HG03095 (cell line): ENCODE data around the gene GAS6.
"Not testable (repeated sequence)": the region's sequence is repeated elsewhere in the genome, so short reads cannot be mapped to it uniquely, and the experiment has no call there.

Experiments
- ATAC-seq: cut with Tn5 transposase; IDR thresholded peaks from one replicate; pipeline ENCODE4 v1.9.1; 2021; ENCODE audit warnings: moderate library complexity; ENCODE audit not compliant: unreplicated experiment

GAS6 gene

DNA sequence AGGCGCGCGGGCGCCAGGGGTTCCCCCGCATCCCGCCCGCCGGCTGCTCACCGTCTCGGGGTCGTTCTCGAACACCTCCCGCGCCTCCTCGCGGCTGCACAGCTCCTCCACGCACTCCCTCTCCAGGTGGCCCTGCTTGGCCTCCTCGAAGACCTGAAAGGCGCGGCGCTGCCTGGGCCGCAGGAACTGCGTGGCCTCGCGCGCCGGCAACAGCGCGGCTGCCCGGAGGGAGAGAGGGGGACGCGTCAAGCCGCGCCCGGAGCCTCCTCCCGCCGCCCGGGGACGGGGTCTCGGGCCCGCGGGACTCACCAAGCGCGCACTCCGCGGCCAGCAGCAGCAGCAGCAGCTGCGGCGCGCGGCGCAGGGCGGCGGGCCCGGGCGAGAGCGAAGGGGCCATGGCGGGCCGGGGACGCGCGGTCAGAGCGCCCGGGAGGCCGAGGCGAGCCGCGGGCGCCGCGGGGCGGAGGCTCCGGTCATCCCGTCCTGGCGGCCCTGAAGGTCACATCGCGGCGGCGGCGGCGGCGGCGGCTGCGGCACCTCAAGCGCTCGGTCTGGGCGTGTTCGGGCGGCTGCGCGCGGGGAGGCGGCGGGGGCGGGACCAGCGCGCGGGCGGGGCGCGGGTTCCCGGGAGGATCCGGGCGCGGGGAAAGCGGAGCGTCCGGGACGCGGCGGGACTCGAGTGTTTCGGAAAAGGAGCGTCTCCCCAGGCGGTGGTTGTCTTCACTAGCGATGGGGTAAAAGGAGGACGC lies at the start of gene GAS6:
TSS of gene GAS6 (minus strand) at position 553 of the 749 bp plus-strand sequence. CDS start at position 397, 156 bp downstream.
- ATAC-seq: peak; percentile 27

DNA sequence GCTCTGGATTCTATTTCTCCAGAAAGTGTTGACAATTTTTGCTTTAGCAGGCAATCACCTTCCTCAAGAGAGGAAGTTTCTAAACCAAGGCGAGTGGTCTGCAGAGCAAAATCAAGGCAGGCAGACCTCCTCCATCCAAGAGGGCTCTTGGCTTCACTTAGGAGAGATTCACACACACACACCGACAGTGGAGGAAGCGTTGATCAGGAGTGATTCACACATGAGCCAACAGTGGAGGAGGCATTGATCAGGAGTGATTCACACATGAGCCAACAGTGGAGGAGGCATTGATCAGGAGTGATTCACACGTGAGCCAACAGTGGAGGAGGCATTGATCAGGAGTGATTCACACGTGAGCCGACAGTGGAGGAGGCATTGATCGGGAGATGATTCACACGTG lies 49.5 kb upstream of the GAS6 start:
- not testable (repeated sequence) for ATAC-seq

DNA sequence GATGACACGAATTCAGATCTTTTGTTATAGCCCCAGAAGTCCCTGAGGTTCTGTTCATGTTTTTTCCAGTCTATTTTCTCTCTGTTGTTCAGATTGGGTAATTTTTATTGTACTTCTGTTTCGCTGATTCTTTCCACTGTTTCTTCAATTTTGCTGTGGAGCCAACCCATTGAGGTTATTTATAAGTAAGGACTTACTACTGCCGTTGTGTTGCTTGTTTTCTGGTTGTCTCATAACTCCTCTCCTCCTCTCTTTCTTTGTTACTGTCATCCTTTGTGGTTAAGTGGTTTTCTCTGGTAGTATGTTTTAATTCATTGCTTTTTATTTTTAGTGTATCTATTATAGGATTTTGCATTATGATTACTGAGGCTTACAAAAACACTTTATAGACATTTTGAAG lies 48.7 kb upstream of the GAS6 start:
- no peak for ATAC-seq

DNA sequence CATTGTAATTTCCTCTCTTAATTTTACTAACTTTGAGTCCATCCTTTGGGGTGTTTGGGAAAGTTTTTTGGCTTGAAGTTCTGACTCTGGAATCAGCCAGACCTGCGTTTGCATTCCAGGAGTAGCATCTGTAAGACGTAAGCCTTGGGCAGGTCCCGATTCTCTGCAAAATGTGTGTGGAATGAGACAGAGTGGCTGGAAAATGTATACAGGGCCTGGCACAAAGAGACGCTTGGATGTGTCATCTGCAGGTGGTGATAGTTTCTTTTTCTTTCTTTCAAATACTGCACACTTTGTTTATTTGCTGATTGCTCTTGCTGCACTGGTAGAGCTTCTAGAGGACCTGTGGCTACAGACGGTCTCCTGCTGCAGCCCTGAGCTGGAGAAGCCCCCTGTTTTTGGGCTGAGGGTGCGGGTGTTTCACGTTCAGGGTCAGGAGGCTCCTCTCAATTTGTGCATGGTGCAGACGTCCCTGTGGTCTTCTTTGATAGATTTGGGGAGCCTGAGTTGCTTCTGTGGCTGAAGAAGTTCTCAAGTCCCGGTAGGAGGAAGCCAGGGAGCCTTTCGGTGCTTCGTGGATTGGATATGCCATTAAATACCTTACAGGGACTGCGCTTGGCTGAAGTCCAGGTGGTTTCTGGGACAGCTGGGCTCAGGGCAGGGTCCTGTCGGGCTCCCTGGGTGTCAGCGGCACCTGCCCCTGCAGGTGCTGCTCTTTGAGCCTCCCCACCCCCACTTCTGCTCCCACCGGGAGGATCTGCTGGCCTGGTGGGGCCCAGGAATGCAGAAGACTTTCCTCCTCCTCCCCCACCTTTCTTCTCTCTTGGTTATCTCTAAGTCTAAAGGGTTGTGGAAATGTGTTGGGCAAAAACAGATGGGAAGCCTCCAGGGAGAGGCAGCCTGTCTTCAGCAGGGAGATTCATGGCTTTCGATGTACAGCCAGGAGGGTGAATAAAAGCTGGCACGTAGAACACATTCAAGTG lies 44.0 kb upstream of the GAS6 start:
- ATAC-seq: no peak

DNA sequence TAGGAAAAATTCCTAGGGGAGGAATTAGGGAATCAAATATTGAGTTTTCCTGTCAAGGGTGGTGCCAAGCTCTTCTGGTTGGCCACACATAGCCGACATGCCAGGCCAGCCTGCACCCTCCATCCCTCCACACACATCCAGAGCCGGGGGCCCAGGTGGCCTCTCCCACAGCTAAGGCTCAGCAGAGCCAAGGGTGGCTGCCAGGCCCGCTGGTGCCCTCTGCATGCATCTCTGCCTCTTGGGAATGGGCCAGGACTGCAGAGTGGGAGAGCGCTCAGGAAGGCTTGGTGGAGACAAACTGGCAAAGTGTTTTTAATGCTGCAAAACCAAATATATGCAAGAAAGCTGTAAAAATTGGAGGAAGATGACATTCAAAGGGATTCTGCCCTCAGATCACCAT lies 42.7 kb upstream of the GAS6 start:
- no peak for ATAC-seq

DNA sequence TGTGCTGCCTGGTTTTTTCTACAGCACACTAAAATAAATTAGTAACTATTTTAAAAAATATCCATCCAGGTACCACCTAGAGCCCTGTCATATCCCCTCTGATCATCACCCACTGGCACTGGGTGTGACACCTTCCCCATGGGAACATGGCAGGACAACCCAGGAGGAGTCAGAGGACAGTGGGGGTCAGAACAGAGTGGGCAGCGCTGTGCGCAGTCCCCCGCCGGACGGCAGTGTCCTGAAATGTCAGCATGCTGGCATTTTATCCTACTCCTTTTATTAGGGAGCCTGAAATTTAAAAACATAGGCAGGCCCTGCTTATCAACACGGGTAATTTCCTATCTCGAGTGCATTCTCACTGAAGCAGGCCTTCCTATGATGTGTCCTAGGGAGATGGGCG lies 42.1 kb upstream of the GAS6 start:
- ATAC-seq: no peak

DNA sequence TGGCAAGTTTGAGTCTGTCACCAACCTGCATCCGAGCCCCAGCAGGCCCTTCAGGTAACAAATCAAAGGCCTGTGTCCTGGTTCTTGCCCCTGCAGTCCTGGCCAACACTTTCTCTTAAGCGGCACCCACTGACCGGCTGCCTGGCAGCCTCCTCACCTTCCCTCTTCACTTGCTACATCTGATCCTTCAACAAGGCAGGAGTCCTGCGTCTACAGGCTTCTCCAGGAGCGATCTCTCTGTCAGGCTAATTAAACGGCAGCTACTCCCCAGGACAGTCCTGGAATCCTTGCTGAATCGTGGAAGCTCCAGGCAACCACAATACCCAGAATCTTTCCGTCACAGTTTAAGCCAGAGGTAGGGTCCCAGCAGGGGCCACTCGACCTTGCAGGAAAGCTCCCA lies 41.1 kb upstream of the GAS6 start:
- no peak for ATAC-seq

DNA sequence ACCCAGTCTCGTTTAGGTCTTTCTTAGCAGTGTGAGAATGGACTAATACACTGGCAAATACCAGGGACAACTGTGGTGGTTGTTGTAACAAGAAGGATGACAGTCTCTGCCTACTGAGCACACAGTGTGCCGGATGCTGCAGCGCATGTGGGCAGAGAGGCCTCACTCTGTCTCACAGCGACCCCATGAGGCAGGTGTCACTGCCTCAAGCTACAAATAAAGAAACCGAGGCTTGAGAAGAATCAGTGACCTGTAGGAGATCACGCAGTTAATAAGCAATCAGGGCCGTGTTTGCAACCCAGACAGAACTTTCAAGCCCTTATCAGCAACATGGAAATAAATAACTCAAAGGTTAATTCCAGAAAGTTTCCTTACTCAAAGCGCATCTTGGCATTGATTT lies 40.5 kb upstream of the GAS6 start:
- ATAC-seq: no peak

DNA sequence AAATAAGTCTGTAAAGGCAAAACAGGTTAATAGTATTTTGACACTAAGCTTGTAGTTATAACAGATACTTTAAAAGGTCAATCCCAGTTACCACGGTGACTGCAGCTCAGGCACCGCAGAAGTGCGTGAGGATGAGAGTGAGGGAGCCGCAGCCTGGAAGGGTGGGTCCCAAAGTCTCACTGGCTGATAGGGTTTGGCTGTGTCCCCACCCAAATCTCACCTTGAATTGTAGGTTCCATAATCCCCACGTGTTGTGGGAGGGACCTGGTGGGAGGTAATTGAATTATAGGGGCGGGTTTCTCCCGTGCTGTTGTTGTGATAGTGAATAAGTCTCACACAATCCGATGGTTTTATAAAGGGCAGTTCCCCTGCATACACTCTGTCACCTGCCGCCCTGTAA lies 40.0 kb upstream of the GAS6 start:
- ATAC-seq: no peak

DNA sequence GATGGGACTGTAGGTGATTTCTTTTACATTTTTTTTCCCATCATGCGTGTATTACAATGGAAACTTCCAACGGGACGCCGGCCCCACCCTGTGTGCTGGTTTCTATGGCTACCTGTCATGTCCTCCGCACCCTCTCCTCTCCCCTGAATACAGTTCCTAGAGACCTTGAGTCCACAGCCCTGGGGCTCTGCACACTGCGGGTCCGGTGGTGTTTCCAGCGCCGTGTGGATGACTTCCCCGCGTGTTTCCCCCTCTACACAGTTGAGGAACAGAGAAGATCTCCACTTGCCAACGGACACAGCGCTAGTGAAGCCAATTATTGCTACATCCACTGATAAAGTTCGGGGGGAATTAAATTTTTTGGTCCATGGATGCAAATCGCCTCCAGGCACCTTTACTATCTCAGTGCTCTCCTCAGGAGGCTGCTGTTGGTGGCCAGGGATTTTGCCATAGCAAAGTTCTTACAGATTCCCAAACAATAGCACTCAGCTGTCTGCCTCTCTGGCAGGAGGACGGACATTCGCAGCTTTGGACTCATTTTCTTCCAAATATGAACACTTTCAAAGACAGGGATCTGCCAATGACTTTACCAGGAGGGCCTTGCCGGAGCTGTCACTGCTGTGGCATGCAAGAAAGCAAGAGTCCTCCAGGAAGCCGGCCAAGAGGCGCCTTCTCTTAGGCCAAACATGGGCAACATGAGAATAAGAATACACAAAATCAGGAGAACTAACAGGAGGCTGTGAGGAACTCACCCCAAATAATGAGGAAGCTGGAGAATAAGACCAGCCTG lies 39.3 kb upstream of the GAS6 start:
- ATAC-seq: no peak

DNA sequence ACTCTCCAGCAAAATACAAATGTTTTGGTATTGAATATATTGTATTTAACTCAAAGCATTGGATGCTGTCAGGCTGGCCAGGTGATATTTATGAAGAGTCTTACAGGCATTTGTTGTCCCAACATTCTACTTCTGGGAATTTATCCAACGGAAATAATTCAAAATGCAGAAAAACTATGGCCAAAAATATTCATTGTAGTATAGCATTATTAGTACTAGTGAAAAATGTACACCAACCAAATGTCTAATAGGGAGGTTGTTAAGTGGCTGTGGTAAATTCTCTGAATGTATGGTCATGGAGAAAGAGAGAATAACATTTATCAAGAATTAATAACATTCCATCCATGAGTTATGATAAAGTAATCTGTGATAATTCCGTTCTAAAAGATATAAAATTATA lies 38.6 kb upstream of the GAS6 start:
- no peak for ATAC-seq

DNA sequence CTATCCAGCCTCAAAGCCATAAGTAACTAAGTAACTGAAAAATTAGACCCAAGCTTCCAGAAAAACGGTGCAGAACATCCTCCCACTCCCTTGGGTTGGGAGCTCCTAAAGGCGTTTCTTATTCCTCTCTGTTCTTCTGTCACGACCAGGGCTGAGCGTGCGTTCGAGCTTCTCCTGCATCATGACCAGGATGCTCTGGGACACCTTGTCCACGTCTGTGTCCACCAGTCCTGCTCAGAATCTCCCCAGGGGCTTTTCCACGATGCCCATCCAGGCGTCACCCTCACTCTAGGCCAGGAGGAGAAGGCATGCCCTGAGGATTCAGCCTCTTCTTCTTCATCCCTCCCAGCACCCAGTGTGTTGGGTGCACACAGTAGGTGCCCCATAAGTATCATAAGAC lies 37.8 kb upstream of the GAS6 start:
- ATAC-seq: no peak

DNA sequence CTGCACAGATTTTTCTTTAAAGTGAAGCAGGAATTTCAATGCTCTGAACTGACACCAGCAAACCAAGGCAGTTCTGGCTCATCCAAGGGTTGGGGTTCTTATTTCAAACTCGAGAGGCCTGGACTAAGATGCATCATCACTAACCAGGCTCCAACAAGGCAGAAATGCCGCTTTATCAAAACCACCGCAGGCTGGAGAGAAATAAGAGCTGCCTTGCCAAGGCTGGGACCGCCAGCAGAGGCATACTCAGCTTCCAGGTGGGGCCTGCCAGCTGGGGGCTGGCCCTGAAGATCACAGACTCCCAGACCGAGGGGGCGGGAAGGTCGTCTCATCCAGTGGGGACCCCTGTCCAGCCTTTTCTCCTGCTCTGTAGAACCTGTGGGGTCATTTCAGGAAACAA lies 37.4 kb upstream of the GAS6 start:
- ATAC-seq: no peak

DNA sequence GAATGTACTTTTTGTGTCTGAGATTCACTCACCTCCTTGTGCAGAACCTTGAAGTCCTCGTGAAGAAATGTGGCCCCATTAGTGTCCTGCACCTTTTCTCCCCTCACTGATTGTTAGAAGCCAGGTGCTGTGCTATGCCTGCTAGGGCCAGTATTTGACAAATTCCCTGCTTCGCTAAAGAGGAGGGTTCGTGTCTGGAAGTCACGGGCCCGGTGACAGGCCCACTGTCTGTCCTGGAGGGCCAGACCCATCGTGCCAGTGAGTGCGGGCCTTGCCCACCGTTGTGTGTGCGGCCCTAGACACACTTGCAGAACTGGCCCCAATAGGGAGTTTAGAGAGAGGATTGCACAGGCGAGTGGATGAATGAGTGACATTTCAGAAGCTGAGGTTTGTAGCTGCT lies 36.8 kb upstream of the GAS6 start:
- no peak for ATAC-seq

DNA sequence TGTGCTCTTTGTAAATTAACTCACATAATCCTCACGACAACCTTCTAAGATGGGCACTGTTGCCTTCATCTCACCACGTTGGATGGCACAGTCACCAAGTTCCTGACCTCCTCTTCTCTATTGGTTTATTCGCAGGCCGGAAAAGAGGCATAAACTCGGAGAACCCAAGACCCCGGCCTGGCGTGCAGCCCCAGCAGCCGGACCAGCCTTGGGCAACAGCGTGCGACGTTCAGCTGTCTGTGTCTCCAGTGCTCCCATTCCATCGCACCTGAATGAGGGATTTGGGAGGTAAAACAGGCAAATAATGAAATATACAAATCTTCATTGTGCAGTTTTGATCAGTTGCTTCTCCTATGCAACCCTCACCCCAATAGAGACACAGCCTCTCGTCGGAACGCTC lies 34.5 kb upstream of the GAS6 start:
- no peak for ATAC-seq

DNA sequence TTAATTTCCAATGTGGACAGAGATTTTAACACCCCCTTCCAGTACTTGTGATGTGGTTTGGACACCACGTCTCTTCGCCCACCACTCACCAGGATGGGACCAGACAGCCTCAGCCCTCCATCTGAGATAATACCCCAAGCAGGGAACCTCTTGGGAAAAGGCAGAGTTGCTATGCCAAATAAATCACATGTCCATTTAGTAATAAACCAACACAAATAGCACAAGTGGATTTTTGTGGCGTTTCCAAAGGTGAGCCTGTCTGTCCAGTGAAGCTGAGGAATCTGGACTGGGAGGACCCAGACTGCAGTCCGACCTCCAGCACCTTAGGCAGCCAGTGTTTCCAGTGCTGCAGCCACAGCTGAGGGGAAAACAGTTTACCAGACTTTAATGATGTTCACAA lies 34.1 kb upstream of the GAS6 start:
- ATAC-seq: no peak

DNA sequence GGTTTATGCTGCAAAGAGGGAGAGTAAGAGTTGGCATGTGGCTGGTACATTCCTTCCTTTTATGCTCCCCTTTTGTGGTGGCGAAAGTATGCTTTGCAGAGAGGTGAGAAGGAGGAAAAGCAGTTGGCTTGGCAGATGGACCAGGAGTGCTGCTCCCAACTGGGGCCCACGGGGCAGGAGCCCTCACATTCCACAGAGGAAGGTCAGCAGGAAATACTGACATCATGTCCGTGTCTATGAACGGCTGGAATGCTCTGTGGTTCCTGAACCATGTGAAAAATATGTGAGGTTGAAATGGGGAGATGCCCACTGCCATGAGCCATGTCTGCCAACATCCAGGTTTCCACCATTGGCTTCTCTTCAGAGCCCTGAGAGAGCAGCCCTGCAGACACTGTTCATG lies 33.3 kb upstream of the GAS6 start:
- no peak for ATAC-seq

DNA sequence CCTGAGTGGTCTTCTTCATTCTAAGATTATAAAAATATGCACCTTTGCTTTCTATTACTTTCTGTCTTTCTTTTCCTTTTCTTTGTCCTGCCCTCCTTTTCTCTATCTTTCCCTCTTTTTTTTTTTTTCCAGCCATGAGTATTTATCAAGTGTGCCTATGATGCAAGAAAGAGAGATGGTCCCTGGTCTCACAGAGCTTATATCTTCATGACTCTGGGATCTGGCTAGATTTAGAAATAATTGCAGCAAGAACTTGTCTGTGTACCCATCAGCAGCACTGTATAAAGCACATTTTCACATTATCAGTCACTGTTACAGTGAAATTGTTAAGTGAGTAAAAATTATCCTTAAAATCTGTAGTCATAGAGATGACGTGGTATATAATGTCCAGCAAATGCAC lies 31.6 kb upstream of the GAS6 start:
- ATAC-seq: no peak

DNA sequence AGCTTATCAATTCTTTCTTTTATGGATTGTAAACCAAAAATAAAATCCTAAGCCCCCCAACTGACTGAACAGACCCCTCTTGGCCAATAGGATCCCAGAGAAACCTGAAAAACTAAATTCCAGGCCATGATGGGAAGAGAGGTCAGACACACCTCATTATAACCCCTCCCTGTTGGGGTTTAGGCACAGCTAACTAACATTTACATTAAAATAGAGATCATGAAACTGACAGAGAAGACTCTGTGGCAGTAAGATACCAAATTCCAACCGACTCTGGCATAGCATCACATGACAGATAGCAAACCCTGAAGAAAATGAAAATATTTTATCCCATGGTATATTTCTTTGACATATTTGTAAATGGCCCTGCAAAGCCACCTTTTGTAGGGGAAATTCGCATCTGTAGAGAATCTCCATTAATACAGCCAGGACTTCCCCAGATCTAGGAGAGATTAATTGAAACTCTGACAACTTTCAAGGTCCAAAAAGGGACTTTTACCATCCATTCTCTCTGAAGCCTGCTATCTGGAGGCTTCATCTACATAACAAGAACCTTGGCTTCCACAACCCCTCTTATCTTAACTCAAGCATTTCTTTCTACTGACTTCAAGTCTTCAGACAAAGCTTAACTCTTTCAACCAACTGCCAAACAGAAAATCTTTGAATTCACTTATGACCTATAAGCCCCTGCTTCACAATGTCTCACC lies 27.1 kb upstream of the GAS6 start:
- ATAC-seq: no peak

DNA sequence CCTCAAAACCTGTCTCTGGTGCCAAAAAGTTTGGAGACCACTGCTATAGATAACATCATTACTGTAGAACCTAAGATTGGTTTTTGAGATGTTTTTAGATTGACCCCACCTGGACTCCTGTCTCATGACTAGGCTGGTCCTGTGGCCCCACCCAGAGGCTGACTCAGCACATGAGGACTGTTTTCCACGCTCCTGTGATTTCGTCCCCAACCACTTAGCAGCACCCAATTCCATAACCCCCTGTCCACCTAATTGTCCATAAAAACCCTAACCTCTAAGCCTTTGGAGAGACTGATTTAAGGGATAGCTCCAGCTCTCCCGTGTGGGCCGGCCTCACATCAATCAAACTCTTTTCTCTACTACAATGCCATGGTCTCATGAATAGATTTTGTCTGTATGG lies 25.6 kb upstream of the GAS6 start:
- ATAC-seq: no peak
